HG03354 (cell line): ENCODE measurements around the gene GALC.

Source experiments
- ATAC-seq: cut with Tn5 transposase; IDR thresholded peaks from one replicate; pipeline ENCODE4 v1.9.1; 2021; ENCODE audit warnings: mild to moderate bottlenecking; ENCODE audit not compliant: unreplicated experiment, poor library complexity, severe bottlenecking

GALC gene

DNA sequence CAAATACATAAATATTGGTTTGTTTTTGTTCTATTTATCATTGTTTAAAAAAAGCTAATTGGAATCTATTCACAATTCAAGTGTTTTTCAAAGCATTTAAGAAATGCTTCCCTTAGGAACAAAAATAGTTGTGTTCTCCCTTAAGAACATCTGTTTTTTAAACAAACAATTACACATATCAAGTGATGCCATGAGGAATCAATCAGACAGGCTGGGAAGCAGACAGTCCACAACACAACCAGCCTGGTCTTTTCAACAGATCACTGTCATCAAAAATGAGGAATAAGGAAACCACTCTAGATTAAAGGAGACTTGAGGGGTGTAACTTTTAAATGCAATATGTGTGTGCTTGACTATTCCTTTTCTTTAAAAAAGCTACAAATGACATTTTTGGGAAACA lies 25.5 kb downstream of the GALC start:
- ATAC-seq = no peak

GRCh38 chr14:87966816-87967215 lies 26.2 kb downstream of the GALC start:
- no peak for ATAC-seq

- no peak for ATAC-seq
These were observed 31.7 kb downstream of the GALC start for GRCh38 chr14:87961246-87961645.

DNA sequence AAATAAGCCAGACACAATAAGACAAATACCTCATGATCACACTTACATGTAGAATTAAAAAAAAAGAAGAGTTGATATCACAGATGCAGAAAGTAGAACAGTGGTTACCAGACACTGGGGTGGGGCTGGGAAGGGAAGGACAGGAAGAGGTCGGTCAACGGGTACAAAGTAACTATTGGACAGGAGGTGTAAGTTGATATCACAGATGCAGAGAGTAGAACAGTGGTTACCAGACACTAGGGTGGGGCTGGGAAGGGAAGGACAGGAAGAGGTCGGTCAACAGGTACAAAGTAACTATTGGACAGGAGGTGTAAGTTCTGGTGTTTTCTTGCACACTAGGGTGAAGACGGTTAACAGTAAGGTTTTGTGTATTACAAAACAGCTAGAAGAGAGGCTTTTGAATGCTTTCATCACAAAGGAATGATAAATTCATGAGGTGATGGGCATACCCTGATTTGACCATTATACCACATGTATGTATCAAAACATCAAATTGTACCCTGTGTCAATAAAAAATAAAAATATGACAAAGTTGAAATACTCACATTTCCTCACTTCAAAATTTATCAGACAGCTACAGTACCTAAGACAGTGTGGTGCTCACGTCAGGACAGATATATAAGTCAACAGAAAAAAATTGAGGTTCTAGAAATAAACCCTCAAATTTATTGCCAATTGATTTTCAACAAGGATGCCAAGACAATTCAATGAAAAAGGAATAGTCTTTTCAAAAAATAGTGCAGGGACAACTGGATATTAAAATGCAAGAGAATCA lies 32.8 kb downstream of the GALC start:
- ATAC-seq = no peak

- ATAC-seq = no peak
These were observed 37.5 kb downstream of the GALC start for GRCh38 chr14:87955501-87955900.

DNA sequence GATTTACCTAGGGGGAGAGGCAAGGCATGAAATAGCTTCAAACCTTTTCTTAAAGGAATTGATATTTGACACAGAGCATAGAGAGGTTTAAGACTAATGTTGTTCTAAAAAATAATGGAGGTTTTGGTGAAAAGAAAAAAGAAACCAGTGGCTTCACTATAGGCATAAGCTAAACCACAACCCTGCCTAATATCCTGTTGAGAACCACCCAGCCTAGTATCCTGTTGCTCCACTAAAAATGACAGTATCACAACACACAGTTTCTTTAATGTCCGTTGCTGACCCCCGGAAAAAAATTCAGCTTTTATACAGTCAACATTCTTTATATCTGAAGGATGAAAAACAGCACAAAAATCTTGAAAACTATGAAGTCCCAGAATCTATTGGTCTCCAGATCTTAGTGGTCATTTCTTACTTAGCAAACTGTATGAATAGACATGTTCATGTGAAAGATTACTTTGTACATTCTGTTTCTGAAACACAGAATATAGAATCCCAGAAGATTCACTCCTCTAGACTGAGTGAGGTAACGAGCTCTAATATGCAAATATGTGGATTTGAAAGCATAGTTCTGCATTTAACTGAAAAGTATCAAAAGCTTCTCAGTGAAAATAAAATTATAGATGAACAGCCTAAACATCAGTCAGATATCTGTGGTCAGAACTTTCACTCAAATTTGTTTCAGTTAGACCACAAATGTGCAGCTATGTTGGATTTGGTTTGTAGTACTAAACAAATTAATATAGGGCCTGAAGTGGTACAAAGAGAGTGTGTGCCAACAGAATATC lies 40.5 kb downstream of the GALC start:
- ATAC-seq = peak; percentile 92

DNA sequence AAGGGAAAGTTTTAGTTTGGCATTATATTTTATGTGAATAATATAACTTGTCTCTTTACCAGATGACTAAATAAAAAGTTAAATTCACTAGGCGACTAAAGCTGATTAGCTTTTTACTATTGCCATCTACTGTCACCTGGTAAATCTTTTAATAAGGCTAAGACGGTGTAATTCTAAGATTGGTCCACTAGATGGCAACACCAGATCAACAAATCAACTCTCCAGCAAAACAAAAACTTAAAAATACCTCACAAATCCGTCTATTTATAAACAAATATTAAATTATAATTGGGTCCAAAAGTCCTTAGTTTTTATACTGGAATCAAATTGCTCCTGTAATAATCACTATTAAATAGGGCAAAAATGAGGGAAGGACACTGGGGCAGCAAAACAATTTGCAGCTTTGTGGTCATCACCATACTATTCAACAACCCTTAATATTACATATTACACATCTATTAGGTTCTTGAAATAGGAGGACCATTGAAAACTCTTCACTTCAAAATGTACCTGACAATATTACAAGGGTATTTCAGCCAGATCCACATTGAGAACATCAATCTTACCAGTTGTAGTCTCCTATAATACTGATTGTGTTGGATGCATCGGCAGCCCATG lies 47.9 kb downstream of the GALC start:
- peak; percentile 25 for ATAC-seq

- ATAC-seq = peak; percentile 54
These were observed 52.1 kb downstream of the GALC start for GRCh38 chr14:87940894-87941293.

DNA sequence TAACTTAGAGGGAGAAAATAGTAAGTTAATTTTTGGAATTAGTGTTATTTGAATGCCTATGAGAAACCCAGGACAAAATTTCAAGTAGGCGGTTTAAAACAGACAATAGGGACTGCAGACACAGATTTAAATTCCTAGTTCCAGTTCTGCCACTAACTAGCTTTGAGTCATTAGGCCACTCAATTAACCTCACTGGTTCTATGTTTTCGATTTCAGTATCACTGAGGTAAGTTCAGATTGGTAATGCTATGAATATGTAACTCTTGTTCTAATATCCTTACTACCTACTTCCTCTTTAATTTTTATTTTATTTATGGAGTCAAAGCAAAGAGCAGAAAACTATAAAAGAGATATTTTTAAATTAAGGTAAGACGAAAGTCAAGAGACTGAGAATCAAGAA lies 52.6 kb downstream of the GALC start:
- ATAC-seq = peak; percentile 96

GRCh38 chr14:87935886-87936285 lies 57.1 kb downstream of the GALC start:
- no peak for ATAC-seq

- no peak for ATAC-seq
These were observed 57.7 kb downstream of the GALC start for GRCh38 chr14:87935081-87935828.

GRCh38 chr14:87934185-87934584 lies 58.8 kb downstream of the GALC start:
- no peak for ATAC-seq

GRCh38 chr14:87916886-87917275 lies 76.1 kb downstream of the GALC start:
- ATAC-seq = no peak

- no peak for ATAC-seq
These were observed 76.7 kb downstream of the GALC start for GRCh38 chr14:87916103-87916885.

DNA sequence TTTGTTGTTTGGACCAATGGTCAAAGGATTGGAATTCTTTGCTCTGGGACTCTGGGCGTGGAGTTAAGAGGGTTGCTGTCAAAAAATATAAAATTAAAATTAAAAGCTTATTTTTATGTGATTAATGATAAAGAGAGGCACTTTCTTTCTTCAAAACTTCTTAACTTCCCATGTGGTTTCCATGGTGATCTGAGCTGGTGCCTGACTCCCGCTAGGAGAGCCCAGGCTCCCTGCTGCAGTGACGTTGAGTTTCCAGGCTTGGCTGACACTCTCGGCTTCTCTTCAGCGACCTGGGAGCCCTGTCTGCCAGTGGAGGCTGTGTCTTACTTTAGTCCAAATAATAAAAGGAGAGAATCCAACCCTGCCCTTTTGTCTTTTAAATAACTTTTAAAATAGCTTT lies 84.4 kb downstream of the GALC start:
- no peak for ATAC-seq

DNA sequence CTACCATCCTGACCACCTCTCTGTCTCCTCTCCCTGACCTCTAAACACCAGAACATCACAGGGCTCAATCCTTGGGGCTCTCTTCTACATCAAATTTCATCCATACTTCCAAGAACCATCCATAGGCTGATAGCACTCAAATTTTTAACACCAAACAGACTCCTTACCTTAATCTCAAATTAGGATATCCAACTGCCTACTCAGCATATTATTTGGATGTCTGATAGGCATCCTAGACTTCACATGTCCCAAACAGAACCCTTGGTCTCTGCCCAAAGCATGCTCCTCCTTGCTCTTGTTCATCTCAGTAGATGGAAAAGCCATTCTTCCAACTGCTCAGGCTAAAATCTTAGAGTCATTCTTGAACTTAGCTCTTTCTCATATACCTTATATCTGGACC lies 91.3 kb downstream of the GALC start:
- no peak for ATAC-seq

DNA sequence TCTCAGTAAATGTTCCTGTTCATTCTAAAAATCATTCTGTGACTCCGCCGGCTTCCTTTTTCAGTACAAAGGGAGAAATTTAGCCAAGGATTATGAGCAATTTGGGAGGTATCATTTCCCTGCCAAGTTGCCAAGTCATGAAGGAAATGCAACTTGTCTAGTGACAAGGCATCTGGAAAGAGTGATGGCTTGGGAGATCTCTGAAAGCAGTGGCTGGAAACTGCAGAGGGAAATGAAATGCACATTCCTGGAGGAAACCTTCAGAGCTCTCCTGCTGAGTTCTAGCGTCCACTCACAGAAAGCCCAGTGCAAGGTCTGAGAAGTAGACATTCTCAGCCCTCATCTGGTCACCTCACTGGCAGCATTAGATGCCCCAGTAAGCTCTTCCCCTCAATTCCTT lies 91.7 kb downstream of the GALC start:
- ATAC-seq = no peak

- no peak for ATAC-seq
These were observed 93.8 kb downstream of the GALC start for GRCh38 chr14:87899228-87899627.

GRCh38 chr14:87898301-87898700 lies 94.7 kb downstream of the GALC start:
- no peak for ATAC-seq
